Motor neuron (in vitro differentiated cells): ENCODE measurements around the gene FAM107A. TPM values are rescaled to one million over a fixed set of nuclear protein-coding genes. Genes with fewer than 3 reads are reported as not detected.

Source experiments
- ATAC-seq, 8 experiments: fragments of 200-7000 bp; cut with Tn5 transposase; replicated peaks in 6 of 8; 2 replicates each; pipeline ENCODE4 v1.8.0; 2021; ENCODE audit warnings: mild to moderate bottlenecking in 8 of 8, moderate library complexity in 8 of 8
- H3K27ac ChIP-seq, 2 donors: fragments of 250-450 bp; sonication (Bioruptor Pico); 2 replicates each; pipeline ENCODE4 v1.9.0; 2021; ENCODE audit warnings: antibody characterized with exemption in 2 of 2, mild to moderate bottlenecking in 2 of 2, moderate library complexity in 1 of 2
- H3K4me1 ChIP-seq, 2 donors: fragments of 250-450 bp; sonication (Bioruptor Pico); replicated peaks in 1 of 2; 2 replicates each; pipeline ENCODE4 v1.6.1; 2021; ENCODE audit warnings: antibody characterized with exemption in 2 of 2, mild to moderate bottlenecking in 2 of 2, moderate library complexity in 1 of 2
- H3K4me3 ChIP-seq, 5 donors: fragments of 250-450 bp; sonication (Bioruptor Pico); 2 replicates each; pipeline ENCODE4 v1.9.0; 2021; ENCODE audit warnings: antibody characterized with exemption in 5 of 5, mild to moderate bottlenecking in 5 of 5, moderate library complexity in 4 of 5
- WGBS, 10 experiments: fragments of 450-650 bp; shearing (Covaris generic); methylation state at CpG; one replicate each; pipeline ENCODE4 v1.0.0; 2022; 5-methylcytosine and 5-hydroxymethylcytosine counted together
- in situ Hi-C, 9 experiments: fragments of 400-800 bp; cut with MboI; loops; one replicate each; pipeline ENCODE4 v1.15.0; 2021; ENCODE audit warnings: low sequenced_read_pairs in 9 of 9, low pct_unique_long_range_greater_than_20kb in 2 of 9; ENCODE audit not compliant: unreplicated experiment in 9 of 9
- total RNA-seq, 8 experiments: library from RNA; unstranded; fragments of 300-600 nt; gene quantifications; 2 replicates each; pipeline versions ENCODE4 v1.2.3 to v1.2.4, GENCODE V29; 2022

The FAM107A gene
- total RNA-seq, 8 experiments from 2014 or later: 0.27 to 7.3 (median 1.3) TPM

GRCh38 chr3:58586776-58587192 lies 9.6 kb upstream of the FAM107A start:
- H3K27ac ChIP-seq: no peak overlapping the region
- ATAC-seq: no peak
- in situ Hi-C loops: no loop called here
- WGBS, 10 experiments: 32 to 40% (median 40%) methylated on average over 2 to 9 of the region's 44 CpGs; no CpG with 5 or more reads in 7 of the 10 experiments
- no peak overlapping the region for H3K4me3 ChIP-seq
- H3K4me1 ChIP-seq: peaks cover 18 to 33% of the 10 kb centered on the region in 2 donors

GRCh38 chr3:58585994-58586393 lies 8.8 kb upstream of the FAM107A start:
- 13 to 100% (median 60%) methylated on average over 1 to 8 of the region's 8 CpGs for WGBS, 10 experiments
- H3K4me1 ChIP-seq: peaks cover 23 to 41% of the 10 kb centered on the region in 2 donors
- H3K4me3 ChIP-seq: no peak overlapping the region
- in situ Hi-C loops: no loop called here
- no peak for ATAC-seq
- H3K27ac ChIP-seq: no peak overlapping the region

DNA sequence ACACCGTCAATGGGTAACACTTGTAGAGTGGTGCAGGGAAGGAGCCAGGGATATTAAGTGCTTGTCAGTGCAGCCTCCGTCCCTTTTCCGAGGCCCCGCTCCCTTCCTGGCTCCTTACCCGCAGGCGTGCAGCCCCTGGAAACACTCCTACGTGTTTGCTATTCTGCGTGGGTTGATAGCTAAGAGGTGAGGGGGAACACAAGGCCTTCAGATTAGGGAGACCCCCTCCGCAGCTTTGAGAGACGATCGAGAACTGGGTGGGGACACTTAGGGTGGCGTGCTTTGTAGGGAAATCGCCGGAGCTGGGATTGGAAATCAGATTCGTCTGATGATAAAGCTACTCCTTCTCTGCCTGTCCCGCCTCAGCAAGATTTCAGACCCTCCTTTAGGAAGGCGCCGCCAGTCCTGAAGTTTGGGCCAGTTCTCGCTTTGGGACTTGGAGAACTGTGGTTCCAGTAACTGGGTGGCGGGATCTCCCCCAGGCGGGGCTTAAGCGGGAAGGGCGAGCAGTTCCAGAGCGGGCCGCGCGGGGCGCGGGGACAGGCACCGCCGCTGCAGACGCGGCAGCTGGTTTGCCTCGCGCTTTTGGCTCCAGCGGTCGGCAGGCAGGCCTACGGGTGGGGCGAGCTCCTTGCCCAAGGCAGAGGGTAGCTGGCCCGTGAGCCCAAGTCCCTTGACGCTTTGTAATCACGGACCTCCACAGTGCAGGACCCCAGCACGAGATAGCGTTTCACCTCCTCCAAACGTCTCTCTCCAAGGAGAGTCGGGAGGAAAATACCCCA lies 8.0 kb upstream of the FAM107A start:
- ATAC-seq: peak; percentile 62 to 92 (median 78)
- peaks cover 31 to 48% of the 10 kb centered on the region in 2 donors for H3K4me1 ChIP-seq
- H3K27ac ChIP-seq: no peak overlapping the region
- in situ Hi-C loops: no loop called here
- peak overlapping the region; percentile 16 to 39 (median 26) for H3K4me3 ChIP-seq
- 0 to 17% (median 4%) methylated on average over 2 to 19 of the region's 46 CpGs; no CpG with 5 or more reads in 1 of the 10 experiments for WGBS, 10 experiments

GRCh38 chr3:58584690-58585004 lies 7.5 kb upstream of the FAM107A start:
- in situ Hi-C loops: no loop called here
- Histone ChIP-seq H3K4me1 (peaks cover 31 to 48% of the 10 kb centered on the region in 2 donors), H3K27ac (no peak overlapping the region), H3K4me3 (peak overlapping the region in 3 of 5 donors; percentile 22 to 39 (median 31))
- 4 to 89% (median 7%) methylated on average over 2 to 7 of the region's 10 CpGs; no CpG with 5 or more reads in 4 of the 10 experiments for WGBS, 10 experiments
- ATAC-seq: peak in 3 of 8 experiments; percentile 17 to 55 (median 36)

DNA sequence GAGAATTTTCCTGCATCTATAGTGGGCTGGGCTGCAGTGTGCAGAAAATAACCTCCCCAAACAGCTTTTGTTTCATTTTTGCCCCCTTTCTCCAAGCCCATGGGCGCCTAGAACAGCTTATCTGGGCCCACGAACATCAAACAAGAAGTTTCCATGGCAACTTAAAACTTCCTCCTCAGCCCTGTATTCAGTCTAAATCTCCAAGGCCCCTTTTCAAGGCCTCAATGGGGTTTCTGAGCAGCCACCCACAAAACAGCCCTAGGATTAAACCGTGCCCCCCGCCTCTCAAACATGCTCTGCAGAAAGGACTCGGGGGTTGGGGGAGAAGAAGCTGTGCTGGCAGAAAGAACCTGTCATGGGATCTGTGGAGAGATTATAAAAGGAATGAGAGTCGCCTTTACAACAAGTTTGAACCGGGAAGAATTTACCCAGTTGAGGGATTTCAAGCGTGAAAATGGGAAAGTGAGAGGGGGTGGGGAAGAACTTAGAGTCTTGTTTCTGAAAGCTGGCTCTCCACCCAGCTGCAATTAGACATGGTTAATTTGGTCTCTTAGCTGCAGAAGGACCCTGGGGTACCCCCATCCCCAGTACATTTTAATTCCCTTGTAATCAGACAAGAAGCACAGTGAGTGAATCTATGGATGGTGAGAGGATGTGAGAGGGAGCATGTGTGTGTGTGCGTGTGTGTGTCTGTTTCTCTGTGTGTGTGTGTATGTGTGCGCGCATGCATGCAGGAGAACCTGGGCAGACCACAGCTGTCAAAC lies 4.3 kb upstream of the FAM107A start:
- Histone ChIP-seq H3K4me3 (no peak overlapping the region), H3K27ac (peak overlapping the region; percentile 54 to 58), H3K4me1 (peaks cover 41 to 60% of the 10 kb centered on the region in 2 donors)
- 0 to 76% (median 15%) methylated on average over 1 to 9 of the region's 11 CpGs for WGBS, 10 experiments
- in situ Hi-C loops: no loop called here
- ATAC-seq: peak in 5 of 8 experiments; percentile 58 to 74 (median 64)

GRCh38 chr3:58580826-58581327 lies 3.7 kb upstream of the FAM107A start:
- Histone ChIP-seq H3K4me3 (no peak overlapping the region), H3K4me1 (peaks cover 45 to 63% of the 10 kb centered on the region in 2 donors), H3K27ac (peak overlapping the region; percentile 54 to 58)
- in situ Hi-C loops: no loop called here
- 14 to 100% (median 39%) methylated on average over 1 to 4 of the region's 4 CpGs; no CpG with 5 or more reads in 3 of the 10 experiments for WGBS, 10 experiments
- peak in 1 of 8 experiments; percentile 10 for ATAC-seq

GRCh38 chr3:58578873-58579272 lies 1.7 kb upstream of the FAM107A start:
- H3K4me1 ChIP-seq: peaks cover 36 to 50% of the 10 kb centered on the region in 2 donors
- no peak overlapping the region for H3K4me3 ChIP-seq
- ATAC-seq: no peak
- H3K27ac ChIP-seq: no peak overlapping the region
- in situ Hi-C loops: loop anchor here in 1 of 9 experiments (10.0 kb wide), 1 partner anchor 46 kb away; no protein-coding TSS in a partner anchor
- whole genome bisulfite sequencing, 10 experiments: 60 to 100% (median 91%) methylated on average over 1 to 4 of the region's 5 CpGs; no CpG with 5 or more reads in 6 of the 10 experiments

DNA sequence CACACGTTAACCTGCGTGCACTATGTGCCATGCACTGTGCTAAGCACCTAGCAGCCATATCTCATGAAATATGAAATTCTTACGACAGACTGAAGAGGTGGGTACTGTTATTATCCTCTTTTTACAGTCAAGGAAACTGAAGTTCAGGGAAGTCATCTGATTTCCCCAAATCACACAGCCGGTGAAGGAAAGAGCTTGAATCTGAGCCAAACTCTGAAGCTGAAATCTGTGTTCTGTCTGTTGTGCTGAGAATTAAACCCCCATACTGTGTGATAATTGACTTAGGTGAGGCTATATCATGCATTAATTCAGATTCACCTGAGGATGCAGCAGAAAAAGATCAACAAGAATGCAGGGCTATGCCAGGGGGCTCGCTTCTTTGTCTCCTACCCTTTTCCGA lies 475 bp downstream of the FAM107A start:
- H3K27ac ChIP-seq: peak overlapping the region in 1 of 2 donors; percentile 25
- no peak for ATAC-seq
- in situ Hi-C loops: loop anchor here in 1 of 9 experiments (10.0 kb wide), 1 partner anchor 48 kb away; no protein-coding TSS in a partner anchor
- H3K4me1 ChIP-seq: peaks cover 27 to 38% of the 10 kb centered on the region in 2 donors
- 5 to 100% (median 80%) methylated on average over 2 to 4 of the region's 6 CpGs; no CpG with 5 or more reads in 3 of the 10 experiments for WGBS, 10 experiments
- no peak overlapping the region for H3K4me3 ChIP-seq

DNA sequence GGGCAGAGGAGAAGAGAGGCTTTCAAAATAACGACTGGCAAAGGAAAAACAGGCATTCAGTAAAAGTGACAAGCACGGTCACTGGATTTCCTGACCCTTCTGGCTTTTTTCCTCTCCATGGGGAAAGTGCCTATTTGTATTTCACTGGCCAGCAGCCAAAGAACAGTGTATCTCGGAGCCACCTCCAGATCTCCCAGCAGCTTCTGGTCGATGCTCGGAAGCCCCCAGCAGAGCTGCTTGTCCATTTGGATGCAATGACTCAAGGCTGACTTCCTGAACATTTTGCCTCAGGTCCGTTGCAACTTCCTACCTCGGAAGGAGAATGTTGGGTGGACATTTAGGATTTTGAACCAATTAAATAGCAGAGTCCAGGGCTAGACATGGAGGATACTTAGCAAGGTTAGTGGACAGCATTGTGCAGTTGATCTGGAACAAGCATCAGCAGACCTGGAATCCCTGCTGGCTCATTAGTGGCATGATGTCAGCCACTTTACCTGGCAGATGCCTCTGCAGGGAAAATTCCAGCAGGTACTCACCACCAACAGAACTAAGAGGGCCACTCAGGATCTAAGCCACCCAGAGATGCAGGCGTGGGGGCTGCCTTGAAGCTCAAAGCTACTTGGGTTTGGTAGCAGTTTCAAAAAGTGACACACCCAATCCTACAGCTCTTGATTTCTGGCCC lies 1.1 kb downstream of the FAM107A start:
- in situ Hi-C loops: loop anchor here in 1 of 9 experiments (10.0 kb wide), 1 partner anchor 49 kb away; no protein-coding TSS in a partner anchor
- Histone ChIP-seq H3K27ac (no peak overlapping the region), H3K4me1 (peaks cover 24 to 32% of the 10 kb centered on the region in 2 donors), H3K4me3 (no peak overlapping the region)
- WGBS, 10 experiments: 0 to 88% (median 60%) methylated on average over 1 to 5 of the region's 8 CpGs; no CpG with 5 or more reads in 2 of the 10 experiments
- no peak for ATAC-seq

GRCh38 chr3:58574682-58575081 lies 2.5 kb downstream of the FAM107A start:
- ATAC-seq: no peak
- in situ Hi-C loops: loop anchor here in 1 of 9 experiments (10.0 kb wide), 1 partner anchor 50 kb away; no protein-coding TSS in a partner anchor
- 80 to 100% (median 80%) methylated on average over 1 to 3 of the region's 4 CpGs; no CpG with 5 or more reads in 7 of the 10 experiments for WGBS, 10 experiments
- Histone ChIP-seq H3K27ac (no peak overlapping the region), H3K4me3 (no peak overlapping the region), H3K4me1 (peaks cover 15 to 23% of the 10 kb centered on the region in 2 donors)

- H3K4me1 ChIP-seq: peaks cover 15 to 23% of the 10 kb centered on the region in 2 donors
Observed at GRCh38 chr3:58574106-58574505, 3.1 kb downstream of the FAM107A start.

DNA sequence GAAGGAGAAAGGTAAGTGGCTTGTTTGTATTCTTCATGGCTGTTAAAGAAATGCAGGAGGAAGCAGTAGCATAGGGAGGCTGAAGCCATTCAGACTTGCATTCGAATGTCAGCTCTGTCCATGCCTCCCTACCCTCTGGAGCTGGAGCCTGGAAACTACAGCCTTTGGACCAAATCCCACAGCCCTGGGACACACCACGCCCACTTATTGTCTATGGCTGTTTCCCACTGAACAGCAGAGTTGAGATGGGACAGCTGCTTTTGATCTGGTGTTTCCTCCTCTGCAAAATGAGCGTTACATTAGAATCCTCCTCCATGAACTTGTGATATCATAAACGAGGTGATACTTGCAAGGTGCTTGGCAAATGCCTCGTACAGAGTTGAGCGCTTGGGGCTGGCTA lies 3.6 kb downstream of the FAM107A start:
- H3K4me1 ChIP-seq: peaks cover 15 to 23% of the 10 kb centered on the region in 2 donors
- peak in 5 of 8 experiments; percentile 9 to 47 (median 24) for ATAC-seq
- in situ Hi-C loops: loop anchor here in 1 of 9 experiments (10.0 kb wide), 1 partner anchor 51 kb away; no protein-coding TSS in a partner anchor
- no peak overlapping the region for H3K4me3 ChIP-seq
- H3K27ac ChIP-seq: no peak overlapping the region
- WGBS, 10 experiments: 0 to 90% (median 71%) methylated on average over 1 to 5 of the region's 6 CpGs; no CpG with 5 or more reads in 2 of the 10 experiments

More at GRCh38 chr3:58574106-58574505, 3.1 kb downstream of the FAM107A start:
- H3K27ac ChIP-seq: no peak overlapping the region
- WGBS, 10 experiments: 40 to 100% (median 65%) methylated on average over 1 to 3 of the region's 3 CpGs; no CpG with 5 or more reads in 3 of the 10 experiments
- no peak for ATAC-seq
- in situ Hi-C loops: loop anchor here in 1 of 9 experiments (10.0 kb wide), 1 partner anchor 51 kb away; no protein-coding TSS in a partner anchor
- H3K4me3 ChIP-seq: no peak overlapping the region
